Activated CD4-positive, alpha-beta T cell treated with anti-CD3 and anti-CD28 coated beads for 24 hours (primary cell): ENCODE measurements around the gene ATP1A4.

ENCODE experiments used
- DNase-seq, 2 donors: peaks; one replicate each; pipeline ENCODE4 v3.0.0-alpha.2; 2020; ENCODE audit warnings: low read depth in 2 of 2

The ATP1A4 gene

DNA sequence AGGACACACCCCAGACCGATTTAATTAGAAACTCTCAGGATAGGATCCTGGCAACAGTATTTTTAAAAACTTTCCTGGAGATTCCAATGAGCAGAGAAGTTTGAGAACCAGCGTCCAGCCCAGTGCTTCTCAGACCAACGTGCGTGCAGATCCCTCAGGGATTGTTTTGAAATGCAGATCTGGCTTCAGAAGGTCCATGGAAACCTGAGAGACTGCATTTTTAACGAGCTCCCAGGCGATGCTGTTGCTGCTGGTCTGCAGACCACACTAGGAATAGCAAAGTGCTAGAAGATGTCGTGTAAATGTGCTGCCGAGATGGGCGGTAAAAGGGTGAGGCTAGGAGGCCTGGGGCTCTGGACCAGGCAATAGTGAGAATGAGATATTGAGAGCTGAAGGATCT, 20.6 kb downstream of the ATP1A4 start:
- DNase-seq, result no peak

DNA sequence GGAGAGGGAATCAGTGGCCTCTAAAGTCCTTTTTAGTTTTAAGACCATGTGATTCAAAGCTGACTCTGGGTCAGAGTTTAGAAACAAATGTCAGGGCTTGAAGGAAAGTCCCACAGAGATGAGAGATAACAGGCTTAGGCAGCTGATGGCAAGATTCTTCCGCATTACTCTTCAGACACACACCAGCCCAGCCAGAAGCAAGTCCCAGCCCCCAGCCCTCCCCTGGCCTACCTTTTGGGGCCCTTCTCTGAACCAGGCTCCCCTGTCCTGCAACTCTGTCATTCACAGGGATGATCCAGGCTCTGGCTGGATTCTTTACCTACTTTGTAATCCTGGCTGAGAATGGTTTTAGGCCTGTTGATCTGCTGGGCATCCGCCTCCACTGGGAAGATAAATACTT, 25.8 kb downstream of the ATP1A4 start:
- no peak for DNase-seq

GRCh38 chr1:160177667-160178066, 26.3 kb downstream of the ATP1A4 start:
- DNase-seq, result no peak

GRCh38 chr1:160178731-160179130, 27.3 kb downstream of the ATP1A4 start:
- no peak for DNase-seq

DNA sequence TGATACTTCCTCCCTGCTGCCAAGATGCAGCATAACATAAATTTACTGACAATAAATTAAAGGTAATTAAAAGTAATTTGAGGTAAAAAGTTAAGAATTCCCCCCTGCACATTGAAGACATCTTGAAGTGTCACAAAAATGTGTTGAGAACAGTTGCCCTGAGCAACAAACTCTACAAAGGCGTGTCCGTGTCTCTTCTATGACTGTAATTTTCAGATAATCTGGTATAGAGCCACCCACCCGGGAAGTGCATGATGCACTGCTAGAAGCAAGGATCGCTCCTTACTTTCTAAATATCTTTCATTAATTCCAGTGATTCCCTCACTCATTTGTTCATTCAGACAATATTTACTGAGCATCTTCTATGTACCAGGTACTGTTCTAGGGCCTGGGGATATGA, 27.9 kb downstream of the ATP1A4 start:
- DNase-seq, result no peak

DNA sequence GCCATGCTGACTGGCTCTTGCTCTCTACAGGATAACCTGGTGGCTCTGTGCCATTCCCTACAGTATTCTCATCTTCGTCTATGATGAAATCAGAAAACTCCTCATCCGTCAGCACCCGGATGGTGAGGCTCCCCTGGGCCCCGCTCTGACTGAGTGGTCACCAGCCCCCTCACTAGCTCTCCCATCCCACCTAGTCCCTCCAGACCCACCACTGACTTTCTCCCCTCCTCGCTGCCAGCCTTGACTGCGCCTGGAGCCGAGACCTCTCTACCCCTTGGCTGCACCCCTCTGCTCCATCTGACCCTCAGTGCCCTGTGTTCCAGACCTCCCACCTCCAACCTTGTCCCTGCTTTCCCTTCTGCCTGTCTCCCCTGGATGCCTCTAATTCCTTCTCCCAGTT, 34.8 kb downstream of the ATP1A4 start:
- no peak for DNase-seq

GRCh38 chr1:160186729-160187128, 35.3 kb downstream of the ATP1A4 start:
- no peak for DNase-seq

DNA sequence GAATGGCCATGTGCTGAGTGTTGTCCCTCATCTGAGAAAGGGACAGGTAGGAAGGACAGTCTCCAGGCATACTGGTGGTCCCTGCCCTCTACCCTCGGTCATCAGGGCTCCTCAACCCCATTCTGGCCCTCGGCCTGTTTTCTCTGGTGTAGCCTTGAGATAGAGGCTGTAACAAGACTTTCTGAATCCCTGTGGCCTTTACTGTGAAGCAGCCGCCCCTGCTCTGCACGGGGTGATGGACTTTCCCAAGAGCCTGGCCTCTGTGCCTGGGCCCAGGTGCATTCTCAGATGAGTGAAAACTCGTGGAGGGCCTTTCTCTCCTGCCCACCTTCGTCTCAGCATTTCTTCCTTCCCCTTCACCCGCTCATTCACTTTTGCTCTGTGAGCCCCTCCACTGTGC, 36.0 kb downstream of the ATP1A4 start:
- no peak for DNase-seq

- DNase-seq, result no peak
These were observed 36.9 kb downstream of the ATP1A4 start for GRCh38 chr1:160188341-160188740.

- DNase-seq, result no peak
These were observed 38.5 kb downstream of the ATP1A4 start, which contains the start of gene CASQ1 for GRCh38 chr1:160189649-160190625. Gene CASQ1 (plus strand): TSS chr1:160190575. CDS start chr1:160190752, 177 bp downstream.

DNA sequence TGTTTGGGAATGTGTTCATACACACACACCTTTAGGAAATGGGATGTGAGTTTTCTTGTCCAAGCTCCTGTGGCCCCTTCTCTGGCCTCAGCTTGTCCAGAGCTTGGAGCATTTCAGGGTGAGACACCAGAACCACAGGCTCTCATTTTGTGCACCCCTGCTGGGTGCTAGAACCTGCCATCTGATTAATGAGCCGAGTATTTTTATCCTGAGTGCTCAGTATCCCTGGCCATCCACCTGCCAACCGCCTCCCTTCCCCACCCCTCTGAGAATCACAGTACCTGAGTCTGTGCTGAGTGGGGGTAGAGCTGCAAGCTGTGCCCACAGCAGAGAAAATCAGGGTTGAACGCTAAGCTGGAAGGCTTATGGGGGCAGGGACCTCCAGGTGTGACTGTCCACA, 40.4 kb downstream of the ATP1A4 start:
- DNase-seq, result no peak

- DNase-seq, result no peak
These were observed 40.8 kb downstream of the ATP1A4 start for GRCh38 chr1:160192234-160192633.

DNA sequence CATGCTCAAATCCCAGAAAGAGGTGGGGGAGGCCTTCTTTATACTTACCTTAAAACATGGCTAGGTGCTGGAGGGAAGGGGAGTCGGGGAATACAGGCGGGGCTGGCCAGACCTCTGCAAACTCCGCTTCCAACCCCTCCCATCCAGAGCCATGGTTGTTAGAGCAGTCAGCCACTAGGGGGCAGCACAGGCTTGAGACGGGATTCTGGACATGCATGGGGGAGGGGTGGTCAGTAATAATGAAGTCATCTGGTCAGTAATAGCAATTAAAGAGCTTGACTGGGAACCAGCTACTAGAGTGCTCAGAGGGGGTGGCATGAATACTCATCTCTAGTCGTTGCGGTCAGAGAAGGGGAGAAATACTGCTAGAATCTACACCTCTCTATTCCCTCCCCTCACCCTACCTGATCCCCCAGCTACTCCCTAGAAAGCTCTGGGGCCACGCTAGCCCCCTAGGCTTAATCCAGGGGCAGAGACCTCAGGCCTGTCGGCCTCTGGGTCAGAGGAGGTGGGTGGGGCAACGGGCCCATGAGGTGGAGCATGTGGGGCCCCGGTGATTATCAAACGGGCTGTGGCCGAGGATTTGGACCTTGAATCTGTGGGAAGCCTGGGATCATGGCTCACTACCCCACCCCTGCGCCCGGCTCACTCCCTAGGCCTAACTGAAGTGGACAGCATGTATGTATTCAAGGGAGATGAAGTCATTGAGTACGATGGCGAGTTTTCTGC, 41.9 kb downstream of the ATP1A4 start:
- DNase-seq, result peak; percentile 76 to 78

DNA sequence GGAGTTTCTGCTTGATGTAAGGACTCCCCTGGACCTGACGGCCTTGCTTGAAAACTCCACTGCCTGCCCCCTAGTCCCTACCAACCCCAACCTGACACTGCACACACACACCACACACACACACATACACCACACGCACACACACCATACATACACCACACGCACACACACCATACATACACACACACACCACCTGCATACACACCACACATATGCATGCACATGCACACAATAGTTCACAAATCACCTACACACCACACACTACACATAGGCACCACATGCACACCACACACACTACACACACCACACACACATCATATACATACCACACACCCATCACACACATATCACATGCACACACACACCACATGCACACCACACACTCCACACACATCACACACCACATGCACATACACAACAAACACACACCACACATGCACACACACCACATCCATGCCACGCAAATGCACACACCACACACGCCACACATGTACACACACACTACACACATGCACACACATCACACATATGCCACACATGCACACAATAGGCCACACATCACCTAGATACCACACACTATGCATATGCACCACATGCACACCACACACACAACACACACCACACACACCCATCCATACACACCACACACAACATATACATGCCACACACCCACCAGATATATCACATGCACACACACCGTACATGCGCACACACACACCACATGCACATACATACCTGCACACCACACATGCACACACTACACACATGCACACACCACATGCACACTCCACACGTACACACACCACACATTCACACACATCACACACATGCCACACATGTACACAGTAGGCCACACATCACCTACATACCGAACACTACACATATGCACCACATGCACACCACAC, 42.7 kb downstream of the ATP1A4 start:
- no peak for DNase-seq

- DNase-seq, result no peak
These were observed 43.3 kb downstream of the ATP1A4 start for GRCh38 chr1:160194737-160195059.

GRCh38 chr1:160196143-160196542, 44.7 kb downstream of the ATP1A4 start:
- no peak for DNase-seq

- no peak for DNase-seq
These were observed 45.8 kb downstream of the ATP1A4 start for GRCh38 chr1:160197231-160197630.

DNA sequence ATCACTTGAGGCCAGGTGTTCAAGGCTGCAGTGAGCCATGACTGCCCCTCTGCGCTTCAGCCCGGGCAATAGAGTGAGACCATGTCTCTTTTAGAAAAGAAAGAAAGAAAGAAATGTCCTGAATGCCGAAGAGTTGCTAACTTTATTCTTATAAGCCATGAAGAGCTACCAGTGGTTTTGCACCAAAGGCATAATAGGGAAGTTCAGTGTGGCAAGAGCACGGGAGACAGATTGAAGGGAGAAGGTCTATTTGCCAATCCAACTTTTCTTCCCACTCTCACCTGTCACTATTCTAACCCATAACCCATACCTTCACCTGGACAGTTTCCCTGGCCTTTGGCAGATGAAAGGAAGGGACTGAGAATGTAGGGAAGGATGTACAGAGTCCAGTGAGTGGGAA, 49.4 kb downstream of the ATP1A4 start:
- no peak for DNase-seq

GRCh38 chr1:160204526-160205241, 53.3 kb downstream of the ATP1A4 start:
- no peak for DNase-seq

DNA sequence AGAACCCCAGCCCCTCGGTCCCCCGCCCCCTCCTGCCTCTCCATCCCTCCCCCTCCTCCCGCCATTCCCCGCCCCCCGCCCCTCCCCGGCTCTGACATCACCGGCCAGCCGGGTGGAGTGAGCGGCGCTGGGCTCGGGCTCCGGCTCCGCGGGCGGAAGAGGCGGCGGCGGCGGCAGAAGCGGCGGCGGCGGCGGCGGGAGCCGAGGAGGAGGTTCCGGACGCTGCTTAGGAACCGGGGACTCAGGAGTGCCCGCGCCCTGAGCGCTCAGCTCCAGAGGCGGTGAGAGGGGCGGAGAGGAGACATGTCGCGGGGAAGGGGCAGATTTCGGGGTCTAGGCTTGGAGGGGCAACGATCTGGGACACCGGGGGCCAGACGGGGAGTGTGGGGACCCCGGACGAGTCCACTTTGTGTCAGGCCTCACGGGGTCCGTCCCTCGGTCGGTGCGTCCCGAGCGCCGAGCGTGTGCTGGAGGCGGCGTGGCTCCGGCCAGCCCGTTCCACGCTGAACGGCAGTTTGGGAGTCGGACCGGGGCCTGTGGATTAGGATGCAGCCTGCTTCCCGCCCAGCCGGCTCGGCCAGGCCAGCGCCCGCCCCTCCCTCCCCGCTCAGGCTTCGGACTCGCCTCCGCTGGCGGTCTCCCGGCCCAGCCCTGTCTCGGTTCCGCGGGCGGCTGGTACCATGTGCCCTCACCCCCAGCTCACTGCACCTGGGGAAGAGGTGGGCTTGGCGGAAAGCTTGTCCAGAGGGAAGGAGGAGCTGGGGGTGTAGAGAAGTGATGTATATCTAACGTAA, 54.0 kb downstream of the ATP1A4 start, which contains the start of gene PEA15:
Gene PEA15, plus strand, starts transcription at position 143 of the 794 bp plus-strand sequence. CDS start 6,161 bp downstream, outside the sequence.
- peak; percentile 58 for DNase-seq
